Neuron (in vitro differentiated cells): ENCODE results near the gene RGS5.
A peak's percentile ranks its signal among the peaks of the same experiment; 100 is the strongest.

ENCODE experiments used
- H2AFZ ChIP-seq: one replicate; pipeline ENCODE4 v1.6.1; 2013; ENCODE audit warnings: low read depth, mild to moderate bottlenecking, inconsistent platforms, low read length, moderate library complexity
- H3K27me3 ChIP-seq: one replicate; pipeline ENCODE4 v1.6.1; 2013; ENCODE audit warnings: low read length; ENCODE audit not compliant: insufficient read depth
- H3K36me3 ChIP-seq: one replicate; pipeline ENCODE4 v1.6.1; 2013; ENCODE audit warnings: low read length; ENCODE audit not compliant: insufficient read depth
- H3K4me1 ChIP-seq: one replicate; pipeline ENCODE4 v1.6.1; 2013; ENCODE audit warnings: low read length; ENCODE audit not compliant: insufficient read depth
- H3K4me3 ChIP-seq: 2 replicates; pipeline ENCODE4 v1.5.1; 2013; ENCODE audit warnings: mild to moderate bottlenecking, low read length, moderate library complexity
- H3K9me3 ChIP-seq: one replicate; pipeline ENCODE4 v1.6.1; 2013; ENCODE audit warnings: low read length

The RGS5 gene

DNA sequence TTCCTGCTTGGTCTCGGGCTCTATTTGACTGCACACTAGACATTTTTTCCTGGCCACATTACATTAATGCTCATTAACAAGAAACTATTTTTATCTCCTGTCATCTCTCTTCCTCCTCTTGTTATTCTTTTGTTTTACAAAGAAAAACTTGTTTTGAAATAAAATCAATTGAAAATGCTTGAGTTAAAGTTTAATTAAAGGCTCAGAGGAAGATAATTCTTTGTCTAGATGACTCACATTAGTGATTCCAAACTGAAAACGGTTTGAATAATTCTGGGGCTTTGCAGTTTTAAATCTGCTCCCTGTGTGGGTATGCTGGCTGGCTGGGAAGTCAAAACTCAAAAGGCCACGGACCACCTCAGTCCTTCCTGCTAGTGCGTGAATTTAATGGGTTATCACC, 29.6 kb downstream of the RGS5 start:
- Histone ChIP-seq H3K27me3 (no peaks in the 10 kb centered on the region), H3K9me3 (no peaks in the 10 kb centered on the region), H3K36me3 (no peaks in the 10 kb centered on the region), H3K4me1 (no peaks in the 10 kb centered on the region), H3K4me3 (no peak overlapping the region), H2AFZ (peak overlapping the region; percentile 16)

DNA sequence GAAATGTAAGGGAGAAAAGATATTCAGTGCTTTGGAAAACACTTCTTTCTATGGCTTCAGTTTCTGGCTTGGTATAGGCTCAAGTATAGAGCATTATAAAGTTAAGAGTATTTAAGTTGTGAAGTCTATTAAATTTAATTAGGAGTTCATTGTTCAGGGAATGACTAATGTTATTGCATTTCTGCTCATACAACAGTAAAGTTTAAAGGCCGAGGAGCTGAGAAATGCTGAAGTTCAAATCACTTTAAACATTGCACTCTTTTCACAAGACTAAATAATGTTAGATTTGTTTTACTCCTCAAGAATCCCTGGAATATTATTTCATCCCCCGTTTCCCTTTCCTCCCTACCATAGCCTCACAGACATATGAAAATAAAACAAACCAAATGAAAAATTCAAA, 30.1 kb downstream of the RGS5 start:
- no peaks in the 10 kb centered on the region for H3K27me3 ChIP-seq
- no peaks in the 10 kb centered on the region for H3K4me1 ChIP-seq
- no peak overlapping the region for H3K4me3 ChIP-seq
- peak overlapping the region; percentile 16 for H2AFZ ChIP-seq
- no peaks in the 10 kb centered on the region for H3K9me3 ChIP-seq
- H3K36me3 ChIP-seq: no peaks in the 10 kb centered on the region

DNA sequence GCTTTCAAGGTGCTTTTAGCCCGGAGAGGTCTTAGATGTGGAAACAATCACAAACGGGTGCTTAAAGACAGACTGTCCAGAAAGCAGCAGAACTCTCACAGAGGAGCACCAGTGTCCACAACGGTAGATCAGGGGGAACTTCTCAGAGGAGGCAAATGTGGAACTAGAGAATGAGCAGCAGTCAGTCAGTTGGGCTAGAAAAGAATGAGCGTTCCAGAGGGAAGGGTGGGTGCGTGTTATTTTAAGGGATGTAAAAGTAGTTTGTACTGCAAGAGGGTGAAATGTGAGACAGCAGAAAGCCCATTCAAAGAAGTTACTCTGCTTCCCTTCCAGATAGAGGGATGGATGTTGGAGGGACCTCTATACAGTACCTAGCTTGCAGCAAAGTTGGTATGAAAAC, 30.9 kb downstream of the RGS5 start:
- H3K4me3 ChIP-seq: no peak overlapping the region
- no peak overlapping the region for H2AFZ ChIP-seq
- peaks cover under 1% of the 10 kb centered on the region for H3K36me3 ChIP-seq
- no peaks in the 10 kb centered on the region for H3K4me1 ChIP-seq
- no peaks in the 10 kb centered on the region for H3K27me3 ChIP-seq
- no peaks in the 10 kb centered on the region for H3K9me3 ChIP-seq

DNA sequence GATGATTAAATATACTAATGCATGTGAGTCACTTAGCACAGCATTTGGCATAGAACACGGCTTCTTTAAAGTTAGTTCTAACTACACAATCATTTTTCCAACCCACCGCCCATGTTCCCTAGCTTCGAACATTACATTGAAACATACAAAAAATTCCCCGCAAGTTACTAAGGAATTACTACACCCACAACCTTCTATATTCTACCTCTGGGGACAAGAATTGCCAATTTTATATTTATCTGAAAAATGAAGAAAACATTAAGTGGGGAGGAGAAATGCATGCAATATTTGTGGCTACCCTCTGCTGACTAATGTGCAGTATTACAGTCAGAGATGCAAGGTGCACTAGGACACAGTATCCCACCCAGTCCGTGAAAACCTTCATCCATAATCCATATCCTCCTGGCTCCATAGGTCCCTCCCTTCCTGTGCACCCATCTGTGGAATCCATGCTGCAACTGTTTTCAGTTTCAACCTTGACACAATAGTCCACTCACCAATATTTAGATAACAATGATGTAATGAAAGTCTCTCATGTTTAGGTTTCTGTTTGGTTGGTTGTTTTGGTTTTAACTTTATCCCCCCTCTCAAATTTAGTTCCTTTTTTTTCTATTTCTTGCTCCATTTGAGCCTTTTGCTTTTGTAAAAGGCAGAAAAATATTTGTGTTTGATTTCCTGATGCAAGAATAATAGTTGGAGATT, 31.6 kb downstream of the RGS5 start:
- no peaks in the 10 kb centered on the region for H3K4me1 ChIP-seq

DNA sequence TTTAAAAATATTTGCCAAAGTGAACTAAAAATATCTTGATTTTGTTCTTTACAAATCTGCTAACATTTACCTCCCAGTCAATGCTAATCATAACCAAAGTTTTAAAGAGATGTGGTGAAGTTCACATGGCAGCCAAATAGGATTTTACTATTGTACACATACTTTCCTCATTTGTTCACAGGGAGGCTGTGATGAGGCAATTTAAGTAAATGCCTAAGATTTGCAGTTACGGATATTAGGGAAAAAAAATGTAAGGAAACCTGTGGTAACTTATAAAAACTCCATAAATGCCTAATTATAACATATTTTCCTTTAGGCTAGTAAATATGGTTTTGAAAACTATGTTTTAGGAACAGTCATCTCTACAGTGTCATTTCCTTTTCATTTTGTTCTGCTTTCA, 32.4 kb downstream of the RGS5 start:
- no peaks in the 10 kb centered on the region for H3K27me3 ChIP-seq
- peaks cover 2% of the 10 kb centered on the region for H3K36me3 ChIP-seq
- H2AFZ ChIP-seq: no peak overlapping the region
- no peaks in the 10 kb centered on the region for H3K9me3 ChIP-seq
- H3K4me3 ChIP-seq: no peak overlapping the region
- no peaks in the 10 kb centered on the region for H3K4me1 ChIP-seq

More for the DNA sequence above, 31.6 kb downstream of the RGS5 start:
- Histone ChIP-seq H3K9me3 (no peaks in the 10 kb centered on the region), H3K4me3 (no peak overlapping the region), H3K27me3 (no peaks in the 10 kb centered on the region), H2AFZ (no peak overlapping the region), H3K36me3 (peaks cover 2% of the 10 kb centered on the region)

DNA sequence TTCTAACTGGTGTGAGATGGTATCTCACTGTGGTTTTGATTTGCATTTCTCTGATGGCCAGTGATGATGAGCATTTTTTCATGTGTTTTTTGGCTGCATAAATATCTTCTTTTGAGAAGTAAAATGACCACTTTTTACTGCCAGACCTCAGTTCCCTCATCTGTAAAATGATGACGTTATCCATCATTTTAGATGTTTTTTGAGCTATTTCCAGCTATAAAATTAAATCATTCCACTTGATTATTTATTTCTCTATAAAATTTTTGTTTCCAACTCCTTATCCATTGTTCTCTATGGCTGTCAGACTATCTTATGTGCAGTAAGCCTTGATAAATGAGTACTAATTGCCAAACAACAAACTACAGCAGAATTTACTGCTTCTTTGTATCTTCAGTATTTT, 33.2 kb downstream of the RGS5 start:
- Histone ChIP-seq H2AFZ (no peak overlapping the region), H3K4me1 (no peaks in the 10 kb centered on the region), H3K9me3 (no peaks in the 10 kb centered on the region), H3K4me3 (no peak overlapping the region), H3K27me3 (no peaks in the 10 kb centered on the region), H3K36me3 (peaks cover 2% of the 10 kb centered on the region)

DNA sequence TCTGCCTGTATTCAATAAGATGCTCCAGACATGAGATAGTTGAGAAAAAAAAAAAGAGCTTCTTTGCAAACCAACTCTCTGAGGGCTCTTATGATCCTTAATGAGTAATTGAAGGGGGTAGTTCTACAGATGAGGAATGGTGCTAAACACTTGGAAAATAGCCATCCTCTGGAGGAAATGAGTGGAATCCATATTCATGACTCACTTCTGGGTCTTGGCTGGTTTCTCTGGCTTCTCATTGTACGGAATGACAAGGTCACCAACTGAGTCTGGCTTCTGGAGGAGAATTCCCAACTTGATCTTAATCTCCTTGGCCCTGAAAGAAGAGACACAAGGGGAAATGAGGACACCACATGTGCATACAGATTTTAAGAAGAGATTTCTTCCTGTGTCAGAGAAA, 34.7 kb downstream of the RGS5 start:
- no peak overlapping the region for H2AFZ ChIP-seq
- H3K4me3 ChIP-seq: no peak overlapping the region
- peaks cover 2% of the 10 kb centered on the region for H3K36me3 ChIP-seq
- no peaks in the 10 kb centered on the region for H3K27me3 ChIP-seq
- no peaks in the 10 kb centered on the region for H3K9me3 ChIP-seq
- H3K4me1 ChIP-seq: no peaks in the 10 kb centered on the region

DNA sequence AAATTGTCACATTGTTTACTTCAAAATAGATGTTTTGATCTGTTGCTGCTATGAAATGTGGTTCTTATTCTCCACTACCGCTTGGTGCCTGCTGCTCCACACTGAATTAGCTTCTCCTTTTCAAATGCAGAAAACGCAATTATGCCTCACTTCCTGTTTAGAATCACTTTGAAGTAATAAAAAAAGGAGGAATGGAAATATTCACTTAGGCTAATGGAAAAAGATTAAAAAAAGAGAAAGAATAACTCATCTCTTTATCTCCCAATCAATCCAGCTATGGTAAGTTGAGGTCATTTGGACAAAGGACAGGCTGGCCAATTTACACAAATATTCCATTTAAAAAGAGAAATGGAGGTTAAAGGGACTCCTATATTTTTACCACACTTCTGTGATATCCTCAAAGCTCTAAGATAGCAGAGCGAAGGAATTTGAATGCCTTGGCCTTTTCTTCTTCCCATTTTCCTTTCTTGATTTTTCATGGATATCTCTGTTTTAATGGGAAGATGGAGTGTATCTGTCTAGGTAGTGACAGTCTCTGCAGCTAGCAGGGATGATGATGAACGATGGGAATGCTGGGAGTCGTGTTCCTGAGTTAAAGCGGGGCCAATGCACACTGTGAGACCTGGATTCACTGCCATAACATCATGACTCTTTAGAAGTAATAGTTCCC, 35.7 kb downstream of the RGS5 start:
- Histone ChIP-seq H2AFZ (no peak overlapping the region), H3K9me3 (no peaks in the 10 kb centered on the region), H3K4me3 (no peak overlapping the region), H3K4me1 (peaks cover 2% of the 10 kb centered on the region), H3K36me3 (peaks cover 2% of the 10 kb centered on the region), H3K27me3 (no peaks in the 10 kb centered on the region)

DNA sequence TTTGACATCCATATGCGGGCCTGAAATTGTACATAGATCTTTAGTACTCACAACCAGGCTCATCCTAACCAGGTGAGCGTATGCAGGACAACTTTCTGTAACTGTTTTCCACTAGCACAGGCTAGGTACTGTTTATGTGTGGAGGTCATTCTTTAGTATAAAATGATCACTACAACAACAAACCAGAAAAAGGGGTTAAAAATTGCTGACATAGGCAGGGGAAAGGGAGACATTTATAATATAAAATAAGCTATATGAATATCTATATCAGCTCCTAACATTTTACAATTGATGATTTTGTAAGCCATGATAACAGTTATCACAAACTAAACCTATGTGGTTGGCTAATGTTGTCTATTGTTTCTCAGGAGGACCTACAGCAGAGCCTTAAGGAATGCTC, 37.6 kb downstream of the RGS5 start:
- no peaks in the 10 kb centered on the region for H3K9me3 ChIP-seq
- no peak overlapping the region for H2AFZ ChIP-seq
- H3K4me1 ChIP-seq: peaks cover 2% of the 10 kb centered on the region
- peaks cover 2% of the 10 kb centered on the region for H3K36me3 ChIP-seq
- no peak overlapping the region for H3K4me3 ChIP-seq
- no peaks in the 10 kb centered on the region for H3K27me3 ChIP-seq

DNA sequence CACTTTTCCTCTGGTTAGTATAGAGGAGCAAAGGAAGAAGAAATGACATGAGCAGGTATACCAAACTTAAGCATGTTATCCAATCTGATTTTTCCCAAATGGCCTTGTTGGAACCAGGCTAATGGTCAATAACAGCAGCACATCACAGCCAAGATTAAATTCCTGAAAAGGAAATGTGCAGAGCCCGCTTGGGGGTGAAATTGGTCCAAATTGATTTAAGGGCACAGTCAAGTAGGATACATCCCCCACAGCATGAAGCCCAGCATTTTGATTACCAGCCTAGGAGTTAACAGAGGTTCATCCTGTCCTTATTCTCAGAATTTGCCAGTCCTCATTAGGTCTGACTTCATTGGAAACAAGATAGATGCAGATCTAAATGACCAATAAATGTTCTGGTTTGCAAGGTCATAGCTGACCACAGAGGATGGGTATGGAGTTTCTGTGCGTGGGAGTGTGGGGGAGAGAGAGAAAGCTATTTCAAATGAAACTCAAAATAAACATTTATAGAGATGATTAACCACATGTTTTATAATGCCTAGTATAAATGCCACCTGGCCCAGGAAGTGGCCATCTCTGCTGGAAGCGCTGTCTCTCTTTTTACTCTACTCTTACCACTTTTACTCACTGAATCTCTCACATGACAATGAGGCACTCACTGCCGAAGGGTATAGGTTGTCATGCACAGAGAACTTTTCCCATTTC, 38.7 kb downstream of the RGS5 start:
- H2AFZ ChIP-seq: no peak overlapping the region
- no peaks in the 10 kb centered on the region for H3K27me3 ChIP-seq
- peaks cover 2% of the 10 kb centered on the region for H3K36me3 ChIP-seq
- no peak overlapping the region for H3K4me3 ChIP-seq
- peaks cover 2% of the 10 kb centered on the region for H3K4me1 ChIP-seq
- H3K9me3 ChIP-seq: no peaks in the 10 kb centered on the region

DNA sequence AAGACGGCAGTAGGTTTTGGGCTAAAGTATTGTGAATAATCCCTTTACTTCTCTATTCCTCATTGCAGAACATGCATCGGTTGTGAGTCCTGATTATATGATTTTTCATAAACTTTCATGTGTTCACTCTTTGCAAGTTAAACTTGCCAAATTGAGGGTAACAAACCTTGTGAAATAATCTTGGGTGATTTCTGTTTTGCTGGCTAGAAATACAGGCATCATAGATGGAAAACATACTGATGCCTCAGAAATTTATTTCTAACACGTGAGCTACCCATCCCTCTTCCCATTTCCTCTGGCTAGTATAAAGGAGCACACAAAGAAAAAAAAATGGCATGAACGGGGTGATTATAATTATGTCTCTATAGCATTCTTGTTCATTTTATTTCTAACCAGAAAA, 39.6 kb downstream of the RGS5 start:
- H2AFZ ChIP-seq: no peak overlapping the region
- H3K4me3 ChIP-seq: no peak overlapping the region
- H3K27me3 ChIP-seq: no peaks in the 10 kb centered on the region
- peaks cover 2% of the 10 kb centered on the region for H3K4me1 ChIP-seq
- no peaks in the 10 kb centered on the region for H3K9me3 ChIP-seq
- H3K36me3 ChIP-seq: peaks cover 2% of the 10 kb centered on the region

DNA sequence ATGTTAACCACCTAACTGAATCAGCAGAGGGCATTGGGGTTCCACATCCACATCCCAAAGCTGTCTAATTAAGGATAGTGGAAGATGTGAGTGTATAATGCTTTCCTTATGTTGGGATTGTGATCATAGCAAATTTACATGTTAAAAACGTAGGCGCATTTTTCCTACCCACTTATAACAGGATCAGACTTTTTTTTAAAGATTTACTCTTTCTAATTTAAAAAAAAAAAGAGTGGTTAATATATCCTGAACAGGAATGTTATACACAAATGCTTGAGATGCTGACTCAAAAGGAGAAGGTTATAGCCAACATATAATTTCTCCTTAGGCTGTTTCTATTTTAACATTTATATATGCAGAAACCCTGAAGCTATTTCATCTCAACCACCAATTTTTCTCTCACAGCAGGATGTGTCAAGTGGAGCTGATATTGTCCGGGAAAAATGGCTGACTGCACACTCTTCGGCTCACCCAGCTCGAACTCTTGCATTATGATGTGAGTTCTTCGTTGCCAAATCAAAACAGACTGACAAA, 40.3 kb downstream of the RGS5 start:
- Histone ChIP-seq H3K4me1 (peaks cover 2% of the 10 kb centered on the region), H3K4me3 (no peak overlapping the region), H3K36me3 (peaks cover 2% of the 10 kb centered on the region)

DNA sequence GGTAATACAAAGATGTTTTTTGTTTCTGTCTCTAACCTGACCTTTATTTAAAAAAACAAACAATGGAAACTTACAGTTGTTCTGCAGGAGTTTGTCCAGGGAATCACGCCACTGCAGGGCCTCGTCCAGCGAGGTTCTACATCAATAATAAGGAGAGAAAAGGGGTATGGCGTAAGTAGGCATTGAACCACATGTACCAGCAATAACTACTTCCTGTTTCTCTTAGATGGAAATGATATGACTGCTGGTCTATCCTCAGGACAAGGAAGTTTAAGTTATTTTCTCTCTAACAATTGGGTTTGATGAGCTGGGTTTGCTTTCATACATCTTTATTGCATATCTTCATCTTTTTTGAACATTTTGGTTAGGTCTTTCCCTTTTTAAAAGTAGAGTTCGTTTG, 40.9 kb downstream of the RGS5 start:
- H3K4me1 ChIP-seq: peaks cover 2% of the 10 kb centered on the region
- H3K9me3 ChIP-seq: no peaks in the 10 kb centered on the region
- H2AFZ ChIP-seq: no peak overlapping the region
- H3K36me3 ChIP-seq: peaks cover 2% of the 10 kb centered on the region
- H3K27me3 ChIP-seq: no peaks in the 10 kb centered on the region
- no peak overlapping the region for H3K4me3 ChIP-seq

More for the DNA sequence above, 40.3 kb downstream of the RGS5 start:
- Histone ChIP-seq H2AFZ (no peak overlapping the region), H3K9me3 (no peaks in the 10 kb centered on the region), H3K27me3 (no peaks in the 10 kb centered on the region)
